HepG2 (cell line): ENCODE measurements around the gene AK3. TPM values are rescaled to one million over a fixed set of nuclear protein-coding genes. Genes with fewer than 3 reads are reported as not detected.

Experiments used
- ATAC-seq: fragments of 200-7000 bp; cut with Tn5 transposase; 3 replicates; pipeline ENCODE4 v1.9.1; 2020; ENCODE audit warnings: mild to moderate bottlenecking, moderate library complexity
- BruUV-seq: library from RNA; stranded (reverse); fragments of 400-500 nt; replicated peaks from 2 replicates; lab custom pipeline; 2021; lab: Mats Ljungman, UMichigan
- CTCF ChIA-PET: fragments of 300-600 bp; formaldehyde crosslinking; extraction: SDS; loops from one replicate; lab custom pipeline; 2021; ENCODE audit warnings: low total read pairs, inconsistent platforms, low intra/inter-chr PET ratio; lab: Yijun Ruan, JAX
- POLR2A ChIA-PET: fragments of 350-600 bp; sonication (Branson Sonifier 250); formaldehyde crosslinking; loops from one replicate; lab custom pipeline; 2020; ENCODE audit warnings: antibody characterized with exemption, inconsistent platforms; lab: Yijun Ruan, JAX
- DNase-seq: peaks from one replicate; pipeline ENCODE4 v3.0.0-alpha.2; 2015; ENCODE audit warnings: low spot score
- FAIRE-seq: peaks from 3 replicates; lab custom pipeline; 2011; peaks lifted over from hg19 to GRCh38; lab: Jason Lieb, UNC
- H2AFZ ChIP-seq: one replicate; pipeline ENCODE4 v1.6.1; 2011; ENCODE audit warnings: low read length, inconsistent platforms
- H3K27ac ChIP-seq: fragments of 300-600 bp; 3 replicates; pipeline ENCODE4 v1.8.0; 2011; ENCODE audit warnings: mixed run types, mild to moderate bottlenecking, mixed read lengths, low read length, inconsistent platforms; ENCODE audit not compliant: insufficient read depth; ENCODE audit errors: extremely low read length
- H3K27me3 ChIP-seq, 2 experiments: fragments of 200-600 bp in 1 of 2; 2 replicates in 1 of 2; 3 replicates in 1 of 2; pipeline versions ENCODE4 v1.6.0 to v1.8.0; 2011; ENCODE audit warnings: low read length in 2 of 2, mild to moderate bottlenecking in 2 of 2, moderate library complexity in 2 of 2, inconsistent platforms in 1 of 2; ENCODE audit not compliant: insufficient read depth in 2 of 2, control insufficient read depth in 1 of 2
- H3K36me3 ChIP-seq, 2 experiments: fragments of 200-600 bp in 1 of 2; replicated peaks in 1 of 2; 2 replicates in 1 of 2; 3 replicates in 1 of 2; pipeline versions ENCODE4 v1.5.1 to v1.8.0; 2011; ENCODE audit warnings: low read length in 2 of 2, inconsistent platforms in 1 of 2; ENCODE audit not compliant: insufficient read depth in 2 of 2, control insufficient read depth in 1 of 2
- H3K4me1 ChIP-seq: 2 replicates; pipeline ENCODE4 v1.5.1; 2012; ENCODE audit warnings: low read length, inconsistent platforms; ENCODE audit not compliant: insufficient read depth
- H3K4me2 ChIP-seq: 2 replicates; pipeline ENCODE4 v1.6.0; 2011; ENCODE audit warnings: low read depth, low read length, inconsistent platforms
- H3K4me3 ChIP-seq, 3 experiments: fragments of 200-600 bp in 1 of 3; sonication (generic), shearing (Covaris generic) in 1 of 3; replicated peaks in 1 of 3; 2 replicates each; pipeline ENCODE4 v1.5.1; 2011 to 2016; ENCODE audit warnings: low read length in 3 of 3, inconsistent platforms in 2 of 3, low read depth in 2 of 3, mild to moderate bottlenecking in 2 of 3, control low read depth in 1 of 3, mixed read lengths in 1 of 3; ENCODE audit not compliant: insufficient read depth in 1 of 3
- H3K79me2 ChIP-seq: one replicate; pipeline ENCODE4 v1.6.1; 2011; ENCODE audit warnings: low read length, inconsistent platforms; ENCODE audit not compliant: insufficient read depth
- H3K9ac ChIP-seq: 2 replicates; pipeline ENCODE4 v1.6.0; 2011; ENCODE audit warnings: mild to moderate bottlenecking, low read depth, low read length, inconsistent platforms; ENCODE audit not compliant: insufficient read depth
- H3K9me3 ChIP-seq: 2 replicates; pipeline ENCODE4 v1.5.1; 2012; ENCODE audit warnings: mild to moderate bottlenecking, low read length
- H4K20me1 ChIP-seq: 2 replicates; pipeline ENCODE4 v1.6.0; 2011; ENCODE audit warnings: inconsistent platforms, mild to moderate bottlenecking, low read length, moderate library complexity; ENCODE audit not compliant: insufficient read depth
- MAFK ChIP-seq, 2 experiments: IDR thresholded peaks in 1 of 2; conservative IDR thresholded peaks in 1 of 2; 2 replicates each; pipeline ENCODE4 v1.6.1; 2011; ENCODE audit warnings: improper control_type of control experiment in 2 of 2, low read length in 2 of 2
- MNT ChIP-seq: fragments of 450-650 bp; IDR thresholded peaks from 2 replicates; pipeline ENCODE4 v1.6.1; 2016
- NRL ChIP-seq: sonication (generic); formaldehyde crosslinking; IDR thresholded peaks from 2 replicates; pipeline ENCODE4 v1.5.0; 2020; ENCODE audit warnings: missing genetic modification reagents, mild to moderate bottlenecking, moderate library complexity, borderline replicate concordance
- PLRG1 ChIP-seq: fragments of 450-650 bp; conservative IDR thresholded peaks from 2 replicates; pipeline ENCODE4 v1.6.1; 2016
- POLR2G ChIP-seq: fragments of 200-400 bp; formaldehyde crosslinking; IDR thresholded peaks from 2 replicates; pipeline ENCODE4 v1.6.1; 2018; ENCODE audit warnings: mild to moderate bottlenecking, low read depth, low read length, moderate library complexity
- RAD21 ChIP-seq: fragments of 450-650 bp; formaldehyde crosslinking; IDR thresholded peaks from 2 replicates; pipeline ENCODE4 v1.5.0; 2020; ENCODE audit warnings: mild to moderate bottlenecking
- SOX13 ChIP-seq, 3 experiments: fragments of 450-650 bp in 1 of 3; sonication (generic) in 1 of 3; formaldehyde crosslinking in 1 of 3; IDR thresholded peaks in 2 of 3; conservative IDR thresholded peaks in 1 of 3; 2 replicates each; pipeline versions ENCODE4 v1.5.0 to v1.6.1; 2016 to 2020; ENCODE audit warnings: antibody characterized with exemption in 1 of 3, mild to moderate bottlenecking in 1 of 3, missing compliant biosample characterization in 1 of 3, missing genetic modification reagents in 1 of 3, moderate library complexity in 1 of 3
- SP5 ChIP-seq: IDR thresholded peaks from 2 replicates; pipeline ENCODE4 v1.6.1; 2016; ENCODE audit warnings: low read depth, borderline replicate concordance
- SRSF9 ChIP-seq: fragments of 200-400 bp; formaldehyde crosslinking; IDR thresholded peaks from 2 replicates; pipeline ENCODE4 v1.6.1; 2018; ENCODE audit warnings: borderline replicate concordance, mild to moderate bottlenecking, low read depth, low read length; ENCODE audit not compliant: insufficient read depth, poor library complexity, severe bottlenecking
- U2AF1 ChIP-seq: fragments of 200-400 bp; formaldehyde crosslinking; optimal IDR thresholded peaks from 2 replicates; pipeline ENCODE3; 2017; ENCODE audit warnings: mild to moderate bottlenecking, low read depth, low read length
- ZFP82 ChIP-seq: sonication (generic); formaldehyde crosslinking; IDR thresholded peaks from 2 replicates; pipeline ENCODE4 v1.5.1; 2020; ENCODE audit warnings: mild to moderate bottlenecking, missing genetic modification reagents, borderline replicate concordance
- ZNF224 ChIP-seq: sonication (generic); formaldehyde crosslinking; IDR thresholded peaks from 2 replicates; pipeline ENCODE4 v1.5.0; 2020; ENCODE audit warnings: mild to moderate bottlenecking, missing genetic modification reagents
- ZNF282 ChIP-seq: fragments of 450-650 bp; IDR thresholded peaks from 2 replicates; pipeline ENCODE4 v1.6.1; 2018; ENCODE audit not compliant: partially characterized antibody
- ZNF615 ChIP-seq: sonication (generic); formaldehyde crosslinking; IDR thresholded peaks from 2 replicates; pipeline ENCODE4 v1.5.0; 2020; ENCODE audit warnings: mild to moderate bottlenecking, missing genetic modification reagents, borderline replicate concordance
- ZNF616 ChIP-seq: sonication (generic); formaldehyde crosslinking; IDR thresholded peaks from 2 replicates; pipeline ENCODE4 v1.5.0; 2020; ENCODE audit warnings: low read depth, mild to moderate bottlenecking, missing genetic modification reagents
- ZNF644 ChIP-seq: IDR thresholded peaks from 2 replicates; pipeline ENCODE4 v1.6.1; 2016; ENCODE audit warnings: low read depth
- ZNF773 ChIP-seq: sonication (generic); formaldehyde crosslinking; IDR thresholded peaks from 2 replicates; pipeline ENCODE4 v1.4.0; 2020; ENCODE audit warnings: missing genetic modification reagents, borderline replicate concordance
- WGBS: methylation state at CpG from one replicate; pipeline ENCODE4 v1.1.6; 2017; ENCODE audit warnings: low lambda C conversion rate; 5-methylcytosine and 5-hydroxymethylcytosine counted together
- in situ Hi-C: cut with HindIII; loops from 2 replicates; pipeline ENCODE4 v1.10.0; 2017; ENCODE audit warnings: low pct_unique_long_range_greater_than_20kb; ENCODE audit not compliant: extremely low pct_ligation_motif_present
- intact Hi-C: fragments of 100-400 bp; cut with micrococcal nuclease; formaldehyde crosslinking; loops from one replicate; pipeline ENCODE4 v1.10.0; 2022; ENCODE audit not compliant: unreplicated experiment
- polyA plus RNA-seq, 8 experiments: library from polyadenylated mRNA; depleted of rRNA in 3 of 8; stranded (reverse) in 7 of 8; unstranded in 1 of 8; fragments of >200 nt; fragmentation: Illumina TruSeq in 4 of 8; extraction: Trizol in 4 of 8; gene quantifications; 2 replicates each; pipeline versions ENCODE4 v1.2.1 to v1.2.3, GENCODE V29; 2011 to 2016; ENCODE audit warnings: low read depth in 4 of 8, missing spikeins in 1 of 8, mixed read lengths in 1 of 8; ENCODE audit not compliant: insufficient read depth in 1 of 8
- total RNA-seq, 5 experiments: library from RNA; depleted of rRNA; stranded (reverse); fragments of >200 nt; fragmentation: Illumina TruSeq; extraction: Trizol; gene quantifications; 2 replicates each; pipeline ENCODE4 v1.2.3, GENCODE V29; 2016; ENCODE audit warnings: low read depth in 1 of 5
- TF ChIP-seq, protein P1 (sequence below): sonication (generic); formaldehyde crosslinking; conservative IDR thresholded peaks from 2 replicates; pipeline ENCODE4 v1.4.0; 2020; ENCODE audit warnings: missing genetic modification reagents
- TF ChIP-seq, protein P2 (sequence below): sonication (generic); formaldehyde crosslinking; IDR thresholded peaks from 2 replicates; pipeline ENCODE4 v1.5.0; 2020; ENCODE audit warnings: missing genetic modification reagents

The AK3 gene
- total and polyA plus RNA-seq, 2 of the 13 experiments (the other 11 are each of a cell fraction or from before 2014, with no cell fraction given), result 76.8 to 109 TPM

DNA sequence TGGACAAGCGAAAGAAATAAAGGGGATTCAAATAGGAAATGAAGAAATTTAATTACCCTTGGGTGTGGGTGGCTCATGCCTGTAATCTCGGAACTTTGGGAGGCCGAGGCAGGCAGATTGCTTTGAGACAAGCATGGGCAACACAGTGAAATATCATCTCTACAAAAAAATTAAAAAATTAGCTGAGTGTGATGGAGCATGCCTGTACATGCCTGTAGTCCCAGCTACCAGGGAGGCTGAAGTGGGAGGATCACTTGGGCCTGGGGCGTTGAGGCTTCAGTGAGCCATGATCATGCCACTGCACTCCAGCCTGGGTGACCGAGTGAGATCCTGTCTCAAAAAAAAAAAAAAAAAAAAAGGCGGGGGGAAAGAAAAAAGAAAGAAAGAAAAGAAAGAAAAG lies 47.7 kb upstream of the AK3 start (continued):
- TF ChIP-seq, protein P1, sequence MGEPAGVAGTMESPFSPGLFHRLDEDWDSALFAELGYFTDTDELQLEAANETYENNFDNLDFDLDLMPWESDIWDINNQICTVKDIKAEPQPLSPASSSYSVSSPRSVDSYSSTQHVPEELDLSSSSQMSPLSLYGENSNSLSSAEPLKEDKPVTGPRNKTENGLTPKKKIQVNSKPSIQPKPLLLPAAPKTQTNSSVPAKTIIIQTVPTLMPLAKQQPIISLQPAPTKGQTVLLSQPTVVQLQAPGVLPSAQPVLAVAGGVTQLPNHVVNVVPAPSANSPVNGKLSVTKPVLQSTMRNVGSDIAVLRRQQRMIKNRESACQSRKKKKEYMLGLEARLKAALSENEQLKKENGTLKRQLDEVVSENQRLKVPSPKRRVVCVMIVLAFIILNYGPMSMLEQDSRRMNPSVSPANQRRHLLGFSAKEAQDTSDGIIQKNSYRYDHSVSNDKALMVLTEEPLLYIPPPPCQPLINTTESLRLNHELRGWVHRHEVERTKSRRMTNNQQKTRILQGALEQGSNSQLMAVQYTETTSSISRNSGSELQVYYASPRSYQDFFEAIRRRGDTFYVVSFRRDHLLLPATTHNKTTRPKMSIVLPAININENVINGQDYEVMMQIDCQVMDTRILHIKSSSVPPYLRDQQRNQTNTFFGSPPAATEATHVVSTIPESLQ (CRISPR knock-in tag), result no peak
- no peak for TF ChIP-seq ZNF773
- no peak for TF ChIP-seq ZNF282
- TF ChIP-seq ZNF615 (CRISPR knock-in tag), result no peak
- TF ChIP-seq SRSF9, result no peak
- TF ChIP-seq MAFK (conservative IDR thresholded peaks at IDR 0.05 in 1 of 2, IDR thresholded peaks at IDR 0.05 in 1 of 2; ENCODE audit: low read length in 2 of 2), result no peak
- TF ChIP-seq NRL (CRISPR knock-in tag), result no peak
- TF ChIP-seq, all 625 proteins: peak for 0

- CTCF ChIA-PET, result no interaction called here
- Histone ChIP-seq H3K4me2 (no peak overlapping the region), H4K20me1 (no peaks in the 10 kb centered on the region), H3K79me2 (no peaks in the 10 kb centered on the region), H2AFZ (no peak overlapping the region), H3K27me3 (no peaks in the 10 kb centered on the region; a peak in 1 of 5 replicates), H3K27ac (no peak overlapping the region), H3K9ac (no peak overlapping the region), H3K4me1 (peaks cover 12% of the 10 kb centered on the region), H3K9me3 (no peaks in the 10 kb centered on the region), H3K4me3 (no peak overlapping the region), H3K36me3 (no peaks in the 10 kb centered on the region)
- FAIRE-seq, result no peak
- intact Hi-C loops, result no loop called here
- BruUV-seq, result no TSS peak
- no peak for ATAC-seq
- no peak for DNase-seq
- 96% methylated on average over 1 of the region's 1 CpG for WGBS
- in situ Hi-C loops, result no loop called here
- POLR2A ChIA-PET, result no interaction called here
- no peak for TF ChIP-seq MNT
- no peak for TF ChIP-seq RAD21
- TF ChIP-seq PLRG1, result no peak
- TF ChIP-seq ZNF616 (CRISPR knock-in tag), result no peak
- no peak for TF ChIP-seq SP5 (CRISPR knock-in tag)
- no peak for TF ChIP-seq ZNF644
- TF ChIP-seq, protein P2, sequence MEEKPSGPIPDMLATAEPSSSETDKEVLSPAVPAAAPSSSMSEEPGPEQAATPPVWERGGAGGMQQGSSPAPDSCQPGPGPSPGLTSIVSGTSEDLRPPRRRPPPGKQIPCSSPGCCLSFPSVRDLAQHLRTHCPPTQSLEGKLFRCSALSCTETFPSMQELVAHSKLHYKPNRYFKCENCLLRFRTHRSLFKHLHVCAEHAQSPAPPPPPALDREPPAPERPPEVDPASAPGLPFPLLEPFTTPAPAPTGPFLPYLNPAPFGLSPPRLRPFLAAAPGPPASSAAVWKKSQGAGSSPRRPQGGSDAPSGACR (CRISPR knock-in tag), result no peak
- no peak for TF ChIP-seq ZNF224 (CRISPR knock-in tag)
- no peak for TF ChIP-seq ZFP82 (CRISPR knock-in tag)
- no peak for TF ChIP-seq SOX13 (IDR thresholded peaks at IDR 0.05)
- no peak for TF ChIP-seq SOX13 (CRISPR knock-in tag; conservative IDR thresholded peaks at IDR 0.05 in 1 of 2, IDR thresholded peaks at IDR 0.05 in 1 of 2)
- no peak for TF ChIP-seq U2AF1
- no peak for TF ChIP-seq POLR2G
These were observed 46.9 kb upstream of the AK3 start for GRCh38 chr9:4787876-4788275.
